ENCODE measurements around the gene SLC10A4. TPM values are rescaled to one million over a fixed set of nuclear protein-coding genes. Genes with fewer than 3 reads are reported as not detected.
"Not testable (repeated sequence)": the region's sequence is repeated elsewhere in the genome, so short reads cannot be mapped to it uniquely, and the experiment has no call there.

Gene SLC10A4
- total RNA-seq (2014; rRNA removed; shearing (Covaris generic); ENCODE audit: low replicate concordance), result not detected in 2 replicates

DNA sequence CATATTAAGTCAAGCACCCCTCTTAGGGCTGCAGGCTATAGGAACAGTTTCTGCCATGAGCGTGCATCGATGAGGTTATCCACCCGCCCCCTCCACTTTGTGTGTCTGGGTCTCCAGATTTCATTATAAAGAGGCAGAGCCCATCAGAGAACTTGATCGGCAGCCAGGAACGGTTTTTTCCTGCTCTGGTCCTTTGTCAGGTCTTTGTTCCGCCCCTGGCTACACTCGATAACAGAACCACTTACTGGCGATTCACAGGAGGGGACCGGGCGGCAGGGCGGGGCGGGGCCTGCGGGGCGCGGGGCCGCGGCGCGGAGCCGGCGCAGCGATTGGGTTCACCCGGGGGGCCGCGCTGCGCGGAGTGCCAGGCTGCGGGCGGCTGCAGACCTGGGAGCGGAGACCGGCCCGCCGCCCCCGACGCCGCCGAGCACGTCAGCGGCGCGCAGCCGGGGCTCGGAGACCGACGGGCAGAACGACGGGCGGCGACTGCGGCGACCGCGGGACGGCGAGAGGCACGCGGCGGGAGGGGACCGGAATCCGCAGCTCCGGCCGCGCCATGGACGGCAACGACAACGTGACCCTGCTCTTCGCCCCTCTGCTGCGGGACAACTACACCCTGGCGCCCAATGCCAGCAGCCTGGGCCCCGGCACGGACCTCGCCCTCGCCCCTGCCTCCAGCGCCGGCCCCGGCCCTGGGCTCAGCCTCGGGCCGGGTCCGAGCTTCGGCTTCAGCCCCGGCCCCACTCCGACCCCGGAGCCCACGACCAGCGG, at the start of gene SLC10A4:
Gene SLC10A4 (plus strand): TSS at position 338 of the 771 bp plus-strand sequence. CDS start 219 bp downstream, at position 557.
- no peaks in the 10 kb centered on the region for H3K36me3 ChIP-seq
- no peaks in the 10 kb centered on the region for H3K27me3 ChIP-seq
- H3K4me3 ChIP-seq, result peak within 1 kb of the TSS; percentile 24
- H3K9me3 ChIP-seq, result no peaks in the 10 kb centered on the region
- DNase-seq, result peak; percentile 9

- Histone ChIP-seq H3K27me3 (no peaks in the 10 kb centered on the region), H3K36me3 (no peaks in the 10 kb centered on the region), H3K9me3 (no peaks in the 10 kb centered on the region), H3K4me3 (no peak overlapping the region)
- no peak for DNase-seq
Observed at GRCh38 chr4:48436318-48436717, 46.8 kb upstream of the SLC10A4 start.

- DNase-seq, result peak; percentile 6
Observed at GRCh38 chr4:48439988-48440387, 43.2 kb upstream of the SLC10A4 start.

DNA sequence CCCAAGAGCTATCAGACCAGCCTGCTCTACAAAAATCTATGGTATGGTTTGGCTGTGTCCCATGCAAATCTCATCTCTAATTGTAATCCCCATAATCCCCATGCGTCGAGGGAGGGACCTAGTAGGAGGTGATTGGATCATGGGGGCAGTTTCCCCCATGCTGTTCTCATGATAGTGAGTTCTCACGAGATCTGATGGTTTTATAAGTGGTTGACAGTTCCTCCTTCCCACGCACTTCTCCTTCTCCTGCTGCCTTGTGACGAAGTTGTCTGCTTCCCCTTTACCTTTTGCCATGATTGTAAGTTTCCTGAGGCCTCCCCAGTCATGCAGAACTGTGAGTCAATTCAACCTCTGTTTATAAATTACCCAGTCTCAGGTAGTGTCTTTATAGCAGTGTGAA, 42.2 kb upstream of the SLC10A4 start:
- H3K9me3 ChIP-seq, H3K4me3 ChIP-seq, H3K36me3 ChIP-seq, DNase-seq, H3K27me3 ChIP-seq: not testable (repeated sequence)

More at GRCh38 chr4:48439988-48440387, 43.2 kb upstream of the SLC10A4 start:
- no peak overlapping the region for H3K4me3 ChIP-seq
- H3K36me3 ChIP-seq, result no peaks in the 10 kb centered on the region
- no peaks in the 10 kb centered on the region for H3K27me3 ChIP-seq
- no peaks in the 10 kb centered on the region for H3K9me3 ChIP-seq

DNA sequence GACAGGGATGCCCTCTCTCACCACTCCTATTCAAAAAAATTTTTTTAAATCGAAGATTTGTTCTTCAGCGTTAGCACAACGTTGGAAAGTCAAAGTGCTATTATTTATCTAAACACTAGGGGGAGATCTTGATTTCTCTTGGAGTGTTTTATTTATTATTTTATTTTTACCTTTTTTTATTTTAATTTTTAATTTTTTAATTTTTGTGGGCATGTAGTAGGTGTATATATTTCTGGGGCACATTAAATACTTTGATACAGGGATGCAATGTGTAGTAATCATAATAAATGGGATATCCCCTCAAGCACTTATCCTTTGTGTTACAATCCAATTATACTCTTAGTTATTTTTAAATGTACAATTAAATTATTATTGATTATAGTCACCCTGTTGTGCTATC, 37.4 kb upstream of the SLC10A4 start:
- no peak for DNase-seq
- no peaks in the 10 kb centered on the region for H3K36me3 ChIP-seq
- no peaks in the 10 kb centered on the region for H3K27me3 ChIP-seq
- no peak overlapping the region for H3K4me3 ChIP-seq
- no peaks in the 10 kb centered on the region for H3K9me3 ChIP-seq

- Histone ChIP-seq H3K9me3 (no peaks in the 10 kb centered on the region), H3K27me3 (no peaks in the 10 kb centered on the region), H3K36me3 (no peaks in the 10 kb centered on the region), H3K4me3 (no peak overlapping the region)
- DNase-seq, result no peak
Observed at GRCh38 chr4:48446642-48447041, 36.5 kb upstream of the SLC10A4 start.

DNA sequence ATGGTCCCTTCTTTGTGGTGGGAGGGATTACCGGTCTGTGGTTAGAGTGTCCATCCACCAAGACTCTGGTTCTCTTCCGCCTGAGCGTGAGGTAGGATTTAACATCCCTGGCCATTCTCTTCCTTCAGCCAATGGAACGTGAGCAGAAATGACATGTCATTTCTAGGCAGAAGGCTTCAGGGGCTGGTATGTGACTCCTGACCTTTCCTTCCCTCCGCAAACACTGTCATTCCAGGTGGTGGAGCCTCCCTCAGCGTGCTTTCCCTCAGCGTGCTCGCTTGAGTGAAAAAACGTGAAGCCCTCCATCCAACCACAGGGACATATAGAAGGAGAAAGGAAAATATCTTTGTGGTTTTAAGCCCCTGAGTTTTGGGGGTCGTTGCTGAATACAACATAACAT, 34.0 kb upstream of the SLC10A4 start:
- Histone ChIP-seq H3K36me3 (no peaks in the 10 kb centered on the region), H3K4me3 (no peak overlapping the region), H3K27me3 (no peaks in the 10 kb centered on the region), H3K9me3 (no peaks in the 10 kb centered on the region)
- no peak for DNase-seq

DNA sequence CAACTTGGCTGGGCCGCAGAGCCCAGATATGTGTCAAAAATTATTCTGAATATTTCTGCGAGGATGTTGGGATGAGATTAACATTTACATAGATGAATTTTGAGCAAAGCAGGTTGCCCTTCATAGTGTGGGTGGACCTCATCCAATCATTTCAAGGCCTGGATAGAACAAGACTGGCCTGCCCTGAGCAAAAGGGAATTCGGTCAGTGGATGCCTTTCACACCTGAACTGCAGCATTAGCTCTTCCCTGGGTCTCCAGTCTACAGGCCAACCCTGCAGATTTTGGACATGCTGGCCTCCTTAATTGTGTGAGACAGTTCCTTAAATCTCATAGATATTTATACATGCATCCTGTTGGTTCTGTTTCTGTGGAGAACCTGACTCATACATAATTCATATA, 32.4 kb upstream of the SLC10A4 start:
- Histone ChIP-seq H3K9me3 (no peaks in the 10 kb centered on the region), H3K27me3 (no peaks in the 10 kb centered on the region), H3K4me3 (no peak overlapping the region), H3K36me3 (no peaks in the 10 kb centered on the region)
- DNase-seq, result no peak

DNA sequence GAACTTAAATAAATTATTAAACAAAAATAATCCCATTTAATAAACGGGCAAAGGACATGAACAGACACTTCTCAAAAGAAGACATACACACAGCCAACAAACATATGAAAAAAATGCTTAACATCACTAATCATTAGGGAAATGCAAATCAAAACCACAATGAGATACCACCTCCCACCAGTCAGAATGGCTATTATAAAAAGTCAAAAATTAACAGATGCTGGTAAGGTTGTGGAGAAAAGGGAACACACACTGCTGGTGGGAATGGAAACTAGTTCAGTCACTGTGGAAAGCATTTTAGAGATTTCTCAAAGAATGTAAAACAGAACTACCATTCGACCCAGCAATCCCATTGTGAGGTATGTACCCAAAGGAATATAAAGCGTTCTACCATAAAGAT, 31.5 kb upstream of the SLC10A4 start:
- H3K4me3 ChIP-seq, H3K9me3 ChIP-seq, DNase-seq, H3K27me3 ChIP-seq, H3K36me3 ChIP-seq: not testable (repeated sequence)

DNA sequence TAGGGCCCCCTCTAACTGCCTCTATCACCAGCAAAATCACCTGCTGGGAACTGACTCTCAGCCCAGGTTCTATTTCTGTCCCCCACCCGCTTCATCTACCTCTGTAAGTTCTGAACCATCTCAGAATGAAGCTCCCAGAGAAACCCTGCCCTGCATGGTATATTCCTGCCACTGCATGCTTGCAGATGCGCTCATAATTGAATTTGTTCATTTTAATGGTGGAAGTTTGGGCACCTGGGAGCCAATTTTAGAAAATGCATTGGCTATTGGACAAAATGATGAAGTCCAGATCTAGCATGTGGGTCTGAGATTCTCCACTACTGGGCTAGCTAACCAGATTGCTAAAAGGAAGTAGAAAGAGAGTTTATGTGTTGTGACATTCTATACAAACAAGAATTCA, 28.6 kb upstream of the SLC10A4 start:
- H3K27me3 ChIP-seq, result no peaks in the 10 kb centered on the region
- DNase-seq, result no peak
- H3K4me3 ChIP-seq, result no peak overlapping the region
- H3K36me3 ChIP-seq, result no peaks in the 10 kb centered on the region
- H3K9me3 ChIP-seq, result no peaks in the 10 kb centered on the region

DNA sequence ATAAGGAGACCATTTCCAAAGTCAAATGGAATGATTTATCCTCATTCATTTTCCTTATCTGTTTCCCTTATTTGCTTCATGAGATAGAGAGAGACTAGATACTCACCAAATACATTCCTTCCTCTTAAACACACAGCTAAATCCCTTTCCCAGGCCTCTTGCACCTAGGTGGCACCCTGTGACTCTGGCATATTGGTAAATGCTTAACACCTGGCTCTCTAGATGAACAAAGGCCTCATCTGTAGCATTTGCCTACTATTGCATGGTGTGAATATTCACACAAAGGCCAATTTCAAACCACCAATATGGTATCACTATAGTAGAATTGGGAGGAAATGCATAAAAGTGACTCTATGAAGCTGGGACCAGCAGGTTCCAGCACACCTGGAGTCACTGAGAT, 22.1 kb upstream of the SLC10A4 start:
- no peaks in the 10 kb centered on the region for H3K27me3 ChIP-seq
- no peak for DNase-seq
- H3K9me3 ChIP-seq, result no peaks in the 10 kb centered on the region
- no peaks in the 10 kb centered on the region for H3K36me3 ChIP-seq
- H3K4me3 ChIP-seq, result no peak overlapping the region

- Histone ChIP-seq H3K4me3 (no peak overlapping the region), H3K9me3 (no peaks in the 10 kb centered on the region), H3K27me3 (no peaks in the 10 kb centered on the region), H3K36me3 (no peaks in the 10 kb centered on the region)
- no peak for DNase-seq
Observed at GRCh38 chr4:48462363-48462762, 20.8 kb upstream of the SLC10A4 start.

DNA sequence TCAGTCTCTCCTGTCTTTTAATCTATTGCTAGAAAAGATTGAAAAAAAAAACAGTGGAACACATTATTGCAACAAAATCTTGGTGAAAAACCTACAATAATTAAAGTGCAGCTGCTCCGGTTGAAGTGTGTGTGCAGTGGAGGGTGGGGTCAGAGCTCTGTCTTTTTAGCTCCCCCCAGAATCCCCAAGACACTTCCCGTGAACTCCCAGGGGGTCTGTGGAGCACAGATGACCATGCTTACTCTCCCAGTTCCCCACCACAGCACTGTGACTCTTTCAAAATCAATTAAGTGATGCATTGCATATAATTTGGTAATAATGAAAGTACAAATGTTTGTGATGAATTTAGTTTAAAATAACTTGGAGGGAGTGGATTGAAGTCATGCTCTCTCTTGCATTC, 15.7 kb upstream of the SLC10A4 start:
- Histone ChIP-seq H3K27me3 (no peaks in the 10 kb centered on the region), H3K4me3 (no peak overlapping the region), H3K9me3 (no peaks in the 10 kb centered on the region), H3K36me3 (no peaks in the 10 kb centered on the region)
- no peak for DNase-seq

DNA sequence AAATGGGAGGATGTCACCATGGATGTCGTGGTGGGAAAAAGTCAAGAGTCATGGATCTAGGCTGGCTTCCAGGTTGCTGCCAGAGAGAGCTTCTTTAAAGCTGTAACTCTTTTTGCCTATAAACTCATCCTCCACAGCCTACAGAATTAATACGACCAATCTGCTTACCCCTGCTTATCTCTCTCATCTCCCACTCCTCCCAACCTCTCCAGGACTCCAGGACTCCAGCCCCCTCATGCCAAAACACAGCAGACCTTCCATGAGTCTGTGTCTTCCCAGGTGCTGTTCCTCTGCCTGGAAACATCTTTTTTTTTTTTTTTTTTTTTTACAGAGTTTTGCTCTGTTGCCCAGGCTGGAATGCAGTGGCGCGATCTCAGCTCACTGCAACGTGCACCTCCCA, 15.3 kb upstream of the SLC10A4 start:
- Histone ChIP-seq H3K27me3 (no peaks in the 10 kb centered on the region), H3K36me3 (no peaks in the 10 kb centered on the region), H3K4me3 (no peak overlapping the region), H3K9me3 (no peaks in the 10 kb centered on the region)
- DNase-seq, result no peak

DNA sequence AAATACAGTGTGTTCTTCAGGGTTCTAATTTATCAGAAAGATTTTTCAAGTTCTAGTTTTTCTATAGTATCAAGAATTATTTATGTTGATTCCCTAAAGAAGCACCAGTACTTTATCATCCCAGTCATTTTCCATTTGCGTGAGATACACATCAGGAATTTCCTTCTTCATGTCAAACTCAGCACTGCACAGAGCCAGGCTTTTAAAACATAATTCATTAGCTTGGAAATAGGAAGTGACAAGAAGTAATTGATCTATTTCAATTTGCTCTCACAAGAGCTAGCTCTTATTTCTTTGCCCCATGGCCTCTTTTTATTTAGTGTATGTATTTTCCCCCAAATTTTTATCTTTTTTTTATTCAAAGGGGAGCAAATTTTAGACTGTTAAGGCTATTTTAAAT, 13.0 kb upstream of the SLC10A4 start:
- Histone ChIP-seq H3K9me3 (no peaks in the 10 kb centered on the region), H3K4me3 (no peak overlapping the region), H3K36me3 (no peaks in the 10 kb centered on the region), H3K27me3 (no peaks in the 10 kb centered on the region)
- DNase-seq, result no peak

GRCh38 chr4:48470570-48470969, 12.6 kb upstream of the SLC10A4 start:
- Histone ChIP-seq H3K36me3 (no peaks in the 10 kb centered on the region), H3K9me3 (no peaks in the 10 kb centered on the region), H3K4me3 (no peak overlapping the region), H3K27me3 (no peaks in the 10 kb centered on the region)
- no peak for DNase-seq

- no peak for DNase-seq
Observed at GRCh38 chr4:48472794-48473193, 10.3 kb upstream of the SLC10A4 start.

GRCh38 chr4:48475770-48476169, 7.4 kb upstream of the SLC10A4 start:
- Histone ChIP-seq H3K9me3 (no peaks in the 10 kb centered on the region), H3K4me3 (no peak overlapping the region), H3K27me3 (no peaks in the 10 kb centered on the region), H3K36me3 (no peaks in the 10 kb centered on the region)
- no peak for DNase-seq

More at GRCh38 chr4:48472794-48473193, 10.3 kb upstream of the SLC10A4 start:
- H3K27me3 ChIP-seq, result no peaks in the 10 kb centered on the region
- no peaks in the 10 kb centered on the region for H3K36me3 ChIP-seq
- no peaks in the 10 kb centered on the region for H3K9me3 ChIP-seq
- no peak overlapping the region for H3K4me3 ChIP-seq
